GM18873 (cell line): ENCODE results near the gene SNX9.
"Not testable (repeated sequence)": the region's sequence is repeated elsewhere in the genome, so short reads cannot be mapped to it uniquely, and the experiment has no call there.

Experiments used
- ATAC-seq: cut with Tn5 transposase; IDR thresholded peaks from one replicate; pipeline ENCODE4 v1.9.1; 2021; ENCODE audit warnings: mild to moderate bottlenecking, moderate library complexity, moderate number of reproducible peaks; ENCODE audit not compliant: unreplicated experiment, low FRiP score

SNX9 gene

DNA sequence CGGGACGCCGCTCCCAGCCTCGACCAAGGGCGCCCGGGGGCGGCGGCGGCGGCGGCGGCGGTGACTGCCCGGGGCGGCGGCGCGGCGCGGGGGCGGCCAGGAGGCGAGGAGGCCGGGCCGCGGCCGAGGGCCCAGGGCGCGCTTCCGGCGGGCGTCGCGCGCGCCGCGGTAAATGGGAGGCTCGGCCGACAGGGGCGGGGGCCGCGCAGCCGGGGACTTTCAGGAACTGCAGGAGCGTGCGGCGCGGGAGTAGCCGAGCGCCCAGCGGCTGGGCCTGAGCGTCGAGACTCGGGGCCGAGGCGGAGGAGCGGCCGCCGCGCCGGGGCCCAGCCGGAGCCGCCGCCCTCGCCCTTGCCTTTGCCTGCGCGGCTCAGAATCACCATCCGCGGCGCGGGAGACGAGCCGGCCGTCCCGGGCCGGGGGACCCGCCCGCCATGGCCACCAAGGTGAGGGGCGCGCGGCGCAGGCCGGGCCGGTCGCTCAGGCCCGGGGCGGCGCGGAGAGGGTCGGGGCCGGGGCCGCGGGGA, at the start of gene SNX9:
Gene SNX9, plus strand, starts transcription at position 246 of the 527 bp plus-strand sequence. Its CDS starts 189 bp downstream, at position 435.
- ATAC-seq, result peak; percentile 42

DNA sequence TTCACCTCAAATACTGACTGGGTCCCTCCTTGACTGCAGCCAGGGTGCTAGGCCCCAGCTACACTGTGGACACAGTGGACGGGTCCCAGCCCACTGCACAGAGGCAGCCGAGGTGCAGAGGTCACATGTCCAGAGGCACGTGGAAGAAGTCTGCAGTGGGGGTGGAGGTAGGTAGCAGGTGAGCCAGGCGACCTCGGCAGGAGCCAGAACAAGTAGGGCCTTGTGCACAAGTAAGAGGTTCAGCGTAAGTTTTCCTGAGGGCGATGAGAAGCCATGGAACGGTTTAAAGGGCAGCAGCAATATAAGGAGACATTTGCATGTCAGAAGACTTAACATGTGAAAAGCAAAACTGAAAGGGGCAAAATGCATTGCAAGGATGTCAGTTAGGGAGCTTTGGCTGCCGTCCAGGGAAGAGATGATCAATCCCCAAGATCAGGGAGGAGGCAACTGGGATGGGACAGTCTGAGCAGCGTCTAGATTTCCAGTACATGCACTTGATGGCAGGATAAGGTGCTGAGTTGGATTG, 49.7 kb upstream of the SNX9 start:
- no peak for ATAC-seq

DNA sequence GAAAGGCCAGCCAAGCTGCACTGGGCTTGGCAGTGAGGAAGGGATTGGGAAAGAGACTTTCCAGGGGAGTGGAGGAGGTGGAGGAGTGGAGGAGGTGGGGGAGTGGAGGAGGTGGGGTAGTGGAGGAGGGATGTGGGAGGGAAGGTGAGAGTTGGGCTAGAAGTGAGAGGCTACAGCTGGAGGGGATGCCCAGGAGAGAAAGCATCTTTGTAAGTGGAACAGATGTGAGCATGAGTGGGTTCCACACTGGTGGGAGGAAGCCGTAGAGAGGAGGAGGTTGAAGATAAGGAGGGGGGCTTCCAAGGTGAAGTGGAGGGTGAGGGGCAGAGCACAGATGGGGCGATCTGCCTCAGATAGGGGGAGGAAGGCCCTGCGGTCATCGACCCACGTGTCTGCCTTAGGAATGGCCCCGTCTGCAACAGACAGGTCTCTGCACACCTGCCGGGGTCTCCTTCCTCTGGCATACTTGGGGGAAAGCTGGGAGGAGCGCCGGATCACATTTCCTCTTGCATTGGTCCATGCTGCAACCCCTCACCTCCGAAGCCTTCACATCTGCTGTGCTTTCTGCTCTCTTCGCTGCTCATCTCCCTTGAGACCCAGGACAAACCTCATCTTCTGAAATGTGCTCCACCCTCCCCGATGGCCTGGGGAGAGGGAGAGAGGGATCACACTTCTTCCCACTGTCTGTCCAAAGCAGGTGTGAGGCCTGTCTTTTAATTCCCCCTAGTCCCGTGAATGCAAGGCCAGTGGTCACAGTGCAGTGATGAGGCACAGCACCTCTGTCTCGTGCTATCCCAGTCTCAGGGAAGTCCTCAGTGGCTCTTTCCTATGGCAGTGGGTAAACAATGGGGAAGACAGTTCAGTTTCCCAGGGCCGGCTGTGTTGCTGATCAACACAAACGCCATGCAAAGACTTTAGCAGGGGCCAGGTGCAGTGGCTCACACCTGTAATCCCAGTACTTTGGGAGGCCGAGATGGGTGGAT, 48.6 kb upstream of the SNX9 start:
- ATAC-seq, result no peak

DNA sequence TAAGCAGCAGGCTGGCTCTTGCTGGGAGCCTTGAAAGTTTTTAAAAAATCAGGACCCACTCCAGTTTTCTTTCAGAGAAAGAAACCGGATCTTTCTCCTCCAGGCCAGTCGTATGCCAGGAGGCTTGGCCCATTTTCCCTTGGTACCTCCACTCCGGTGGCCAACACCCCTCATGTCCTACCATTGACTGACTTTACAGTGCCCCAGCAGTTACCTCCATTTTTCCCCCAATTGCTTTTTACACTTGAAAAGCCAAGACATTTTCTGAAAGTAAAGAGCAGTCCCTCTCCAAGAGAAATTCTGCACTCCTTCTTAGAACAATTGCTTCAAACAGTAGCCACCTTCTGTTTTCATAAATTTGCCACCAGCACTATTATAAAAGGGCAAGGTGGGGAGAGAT, 47.7 kb upstream of the SNX9 start:
- no peak for ATAC-seq

DNA sequence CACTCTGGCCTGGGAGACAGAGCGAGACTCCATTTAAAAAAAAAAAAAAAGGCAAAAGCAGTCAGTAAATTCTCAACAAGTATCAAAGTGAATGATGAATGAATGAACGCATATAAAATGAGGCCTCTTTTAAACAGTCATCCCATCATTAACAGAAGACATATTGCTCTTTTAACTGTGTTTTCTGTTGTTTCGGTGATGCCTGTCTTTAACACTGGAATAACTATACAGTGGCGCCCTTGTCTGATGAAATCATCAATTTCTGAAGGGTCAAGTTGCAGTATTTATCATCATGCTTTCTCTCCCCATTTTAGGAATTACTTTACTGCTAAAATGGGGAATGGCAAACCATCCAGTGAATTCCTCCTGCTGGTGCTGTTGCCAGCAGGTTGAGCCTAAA, 45.7 kb upstream of the SNX9 start:
- ATAC-seq, result no peak

DNA sequence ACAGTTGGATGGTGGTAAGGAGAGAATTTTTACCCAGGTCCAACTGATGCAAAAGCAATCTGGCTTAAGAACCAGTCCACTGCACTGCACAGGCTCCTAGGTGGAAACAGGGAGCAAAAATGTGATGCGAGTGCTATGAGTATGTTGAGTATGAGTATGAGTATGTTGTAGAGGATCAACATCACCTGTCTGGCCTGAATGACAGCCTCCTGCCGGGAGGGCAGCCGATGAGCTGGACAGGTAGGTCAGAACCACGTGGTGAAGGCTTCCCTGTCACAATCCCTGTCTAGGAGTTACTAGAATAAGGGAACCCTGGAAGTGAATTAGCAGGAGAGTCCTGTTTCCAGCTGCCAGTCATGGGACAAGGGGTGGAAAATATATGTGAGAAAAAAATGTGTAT, 44.3 kb upstream of the SNX9 start:
- no peak for ATAC-seq

- ATAC-seq, result no peak
Measured at GRCh38 chr6:157779705-157780604, 43.1 kb upstream of the SNX9 start.

GRCh38 chr6:157785636-157786035, 37.4 kb upstream of the SNX9 start:
- no peak for ATAC-seq

DNA sequence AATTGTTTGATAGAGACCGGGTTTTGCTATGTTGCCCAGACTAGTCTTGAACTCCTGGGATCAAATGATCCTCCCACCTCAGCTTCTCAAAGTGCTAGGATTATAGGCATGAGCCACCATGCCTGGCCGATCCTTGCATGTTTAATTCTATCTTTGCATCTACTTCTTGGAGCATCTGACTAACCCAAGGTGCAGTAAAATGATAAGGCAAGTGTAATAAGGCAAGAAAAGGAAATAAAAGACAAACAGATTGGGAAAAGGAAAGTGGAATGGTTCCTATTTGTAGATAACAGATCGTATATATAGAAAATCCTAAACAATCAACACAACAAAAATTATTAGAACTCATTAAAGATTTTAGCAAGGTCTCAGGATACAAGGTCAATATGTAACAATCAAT, 36.8 kb upstream of the SNX9 start:
- no peak for ATAC-seq

DNA sequence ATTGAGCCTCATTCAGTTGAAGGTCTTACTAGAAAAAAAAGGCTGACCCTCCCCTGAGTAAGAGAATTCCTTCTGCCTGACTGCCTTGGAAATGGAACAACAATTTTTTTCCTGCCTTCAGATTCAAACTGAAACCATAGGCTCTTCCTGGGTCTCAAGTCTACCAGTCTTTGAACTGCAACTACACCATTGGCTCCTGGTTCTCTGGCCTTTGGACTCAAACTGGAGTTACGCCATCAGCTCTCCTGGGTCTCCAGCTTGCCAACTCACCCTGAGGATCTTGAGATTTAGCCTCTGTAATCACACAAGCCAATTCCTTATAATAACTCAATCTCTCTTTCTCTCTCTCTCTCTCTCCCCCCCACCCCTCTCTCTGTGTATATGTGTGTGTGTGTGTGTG, 36.0 kb upstream of the SNX9 start:
- ATAC-seq, result no peak

DNA sequence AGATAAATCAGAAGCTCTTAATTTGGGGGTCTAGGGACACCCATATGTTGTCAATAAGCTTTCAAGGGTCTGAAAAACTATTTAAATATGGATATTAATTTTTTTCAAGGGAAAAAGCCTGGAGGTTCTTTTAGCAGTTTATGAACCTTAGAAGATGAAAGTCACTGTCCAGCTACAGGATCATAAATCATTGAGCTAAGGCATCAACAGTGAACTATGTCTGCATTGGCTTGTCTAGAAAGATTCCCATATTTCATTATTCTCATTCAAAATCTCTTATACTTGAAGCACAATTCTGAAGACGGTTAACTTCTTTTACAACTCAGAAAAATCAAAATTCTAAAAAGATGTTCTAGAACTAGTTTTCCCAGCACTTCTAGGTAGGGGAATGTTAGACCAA, 34.9 kb upstream of the SNX9 start:
- ATAC-seq, result no peak

DNA sequence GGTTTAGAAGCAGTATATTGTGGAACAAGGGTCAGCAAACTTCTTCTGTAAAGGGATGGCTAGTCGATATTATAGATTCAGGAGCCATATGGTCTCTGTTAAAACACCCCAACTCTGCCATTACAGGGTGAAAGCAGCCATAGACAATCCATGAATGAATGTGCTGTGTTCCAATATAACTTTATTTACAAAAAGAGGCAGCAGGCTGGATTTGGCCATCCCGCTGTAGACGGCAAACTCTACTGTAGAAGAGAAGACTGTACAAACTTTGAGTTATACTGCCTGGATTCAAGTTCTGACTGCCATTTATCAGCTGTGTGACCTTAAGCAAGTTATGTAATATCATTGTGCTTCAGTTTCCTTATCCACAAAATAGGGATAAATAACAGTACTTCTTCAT, 33.7 kb upstream of the SNX9 start:
- no peak for ATAC-seq

- no peak for ATAC-seq
Measured at GRCh38 chr6:157789861-157790260, 33.2 kb upstream of the SNX9 start.

- ATAC-seq, result no peak
Measured at GRCh38 chr6:157790548-157791160, 32.4 kb upstream of the SNX9 start.

DNA sequence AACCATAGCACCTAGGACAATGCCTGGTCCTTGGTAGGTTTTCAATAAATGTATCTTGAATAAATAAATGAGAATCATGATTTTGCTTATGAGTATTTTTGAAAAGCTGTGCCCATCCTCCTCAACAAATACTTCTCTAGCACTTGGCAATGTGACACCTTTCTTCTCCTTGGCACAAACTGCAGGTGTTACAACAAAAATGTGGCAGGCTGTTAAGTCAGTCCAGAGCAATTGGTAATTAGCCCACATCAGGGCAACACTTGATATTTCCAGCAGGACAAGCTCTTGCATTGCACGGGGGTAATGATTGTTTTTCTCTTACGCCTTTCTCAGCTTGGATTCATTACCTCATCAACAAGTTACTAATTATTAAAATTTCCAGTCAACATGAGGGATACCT, 31.6 kb upstream of the SNX9 start:
- ATAC-seq, result no peak

GRCh38 chr6:157792671-157793070, 30.4 kb upstream of the SNX9 start:
- no peak for ATAC-seq

GRCh38 chr6:157794012-157794411, 29.0 kb upstream of the SNX9 start:
- not testable (repeated sequence) for ATAC-seq

DNA sequence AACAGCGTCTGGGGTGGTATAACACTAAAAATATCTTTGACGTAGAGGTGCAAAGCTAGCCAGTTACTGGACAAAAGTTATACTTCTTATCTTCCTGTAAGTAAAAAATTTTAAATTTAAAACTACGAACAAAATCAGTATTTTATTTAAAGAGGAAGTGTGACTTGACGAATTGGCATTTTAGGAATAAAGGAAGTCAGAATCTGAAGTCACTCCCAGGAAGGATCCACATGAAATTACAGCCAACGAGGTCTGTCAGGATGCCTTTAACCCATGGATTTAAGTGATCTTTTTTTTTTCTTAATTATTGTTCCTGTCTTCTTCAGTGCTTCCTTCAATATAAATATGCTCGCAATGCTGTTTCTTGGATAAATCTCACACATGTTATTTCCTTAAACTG, 27.2 kb upstream of the SNX9 start:
- no peak for ATAC-seq

DNA sequence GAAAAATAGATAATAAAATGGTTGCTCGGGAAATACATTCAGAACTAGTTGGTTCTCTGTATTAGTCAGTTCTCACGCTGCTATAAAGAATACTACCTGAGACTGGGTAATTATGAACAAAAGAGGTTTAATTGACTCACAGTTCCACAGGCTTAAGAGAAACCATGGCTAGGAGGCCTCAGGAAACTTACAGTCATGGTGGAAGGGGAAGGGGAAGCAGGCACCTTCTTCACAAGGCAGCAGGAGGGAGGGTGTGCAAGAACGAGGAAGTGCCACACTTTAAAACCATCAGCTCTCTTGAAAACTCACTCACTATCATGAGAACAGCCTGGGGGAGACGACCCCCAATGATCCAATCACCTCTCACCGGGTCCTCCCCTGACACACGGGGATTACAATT, 24.2 kb upstream of the SNX9 start:
- ATAC-seq, result no peak

GRCh38 chr6:157799561-157799960, 23.5 kb upstream of the SNX9 start:
- ATAC-seq, result not testable (repeated sequence)
